ENCODE data around the gene ESCO1. TPM values are rescaled to one million over a fixed set of nuclear protein-coding genes. Genes with fewer than 3 reads are reported as not detected.
A peak's percentile ranks its signal among the peaks of the same experiment; 100 is the strongest.
"Not testable (repeated sequence)": the region's sequence is repeated elsewhere in the genome, so short reads cannot be mapped to it uniquely, and the experiment has no call there.

ESCO1 gene
- polyA plus RNA-seq, 1 donor (not counting 4 experiments of a cell fraction or from before 2014, with no cell fraction given), result 12.1 TPM

DNA sequence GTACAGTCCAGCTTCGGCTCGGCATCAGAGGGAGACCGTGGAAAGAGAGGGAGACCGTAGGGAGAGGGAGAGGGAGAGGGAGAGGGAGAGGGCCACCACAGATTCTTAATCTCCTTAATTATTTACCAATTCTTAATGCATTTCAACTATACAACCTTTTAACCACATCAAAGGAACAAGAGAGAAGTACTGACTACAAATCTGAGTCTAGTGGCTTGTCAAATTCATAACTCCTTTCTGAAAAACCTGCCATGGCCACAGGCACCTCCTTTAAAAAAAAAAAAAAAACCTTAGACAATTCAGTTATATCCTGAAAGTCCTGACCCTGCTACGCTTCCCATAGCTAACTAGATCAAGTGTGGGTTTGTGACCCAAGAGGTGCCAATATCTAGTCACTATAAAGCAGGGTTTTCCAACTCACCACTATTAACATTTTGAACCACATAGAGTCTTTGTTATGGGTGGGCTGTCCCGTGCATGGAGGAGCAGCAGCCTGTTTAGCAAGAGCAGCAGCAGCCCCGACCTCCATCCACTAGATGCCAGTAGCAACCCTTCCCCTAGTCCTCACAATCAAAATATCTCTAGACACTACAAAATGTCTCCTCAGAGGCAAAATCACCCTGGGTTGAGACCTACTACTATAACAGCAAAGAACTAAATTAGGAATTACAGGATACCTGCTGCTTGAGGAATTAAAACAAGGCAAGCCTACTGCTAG is 6.8 kb downstream of the ESCO1 start:
- H4K20me1 ChIP-seq (ENCODE audit: control insufficient read depth, extremely low read depth, insufficient read depth, low read length), result no peaks in the 10 kb centered on the region
- no peak for FAIRE-seq
- TF ChIP-seq EZH2 (IDR thresholded peaks at IDR 0.05; ENCODE audit: low read length) (no peak), CTCF (optimal IDR thresholded peaks at IDR 0.05 in 1 of 3, IDR thresholded peaks at IDR 0.05 in 1 of 3, conservative IDR thresholded peaks at IDR 0.05 in 1 of 3; ENCODE audit: extremely low read depth in 1 of 3, insufficient read depth in 2 of 3, low read length in 3 of 3) (peak in 1 of 3 experiments; percentile 27)
- H3K79me2 ChIP-seq (ENCODE audit: control insufficient read depth, insufficient read depth, low read length), result peaks cover 74% of the 10 kb centered on the region
- no peak overlapping the region for H3K27ac ChIP-seq (ENCODE audit: control insufficient read depth, insufficient read depth, low read length)
- H3K4me3 ChIP-seq (ENCODE audit: control insufficient read depth in 2 of 3, extremely low read depth in 1 of 3, insufficient read depth in 2 of 3, low read depth in 1 of 3, low read length in 3 of 3), result no peak overlapping the region
- H3K36me3 ChIP-seq (ENCODE audit: control insufficient read depth in 2 of 2, extremely low read depth in 1 of 2, insufficient read depth in 2 of 2, low read length in 2 of 2), result peaks cover 0 to 2% of the 10 kb centered on the region in 2 experiments
- H2AFZ ChIP-seq (ENCODE audit: control insufficient read depth, low read length), result no peak overlapping the region
- H3K9ac ChIP-seq (ENCODE audit: control insufficient read depth, extremely low read depth, insufficient read depth, low read length), result no peak overlapping the region
- no peak for DNase-seq (ENCODE audit: low read depth, low spot score)
- dilution Hi-C loops (cut with MboI; ENCODE audit: extremely low pct_ligation_motif_present, low sequenced_read_pairs), result no loop called here
- no peaks in the 10 kb centered on the region for H3K9me3 ChIP-seq (ENCODE audit: control insufficient read depth, low read depth, low read length)
- peaks cover 2% of the 10 kb centered on the region for H3K4me1 ChIP-seq (ENCODE audit: control insufficient read depth, extremely low read depth, insufficient read depth, low read length)
- H3K9me1 ChIP-seq (ENCODE audit: control insufficient read depth, extremely low read depth, insufficient read depth, low read length), result no peaks in the 10 kb centered on the region
- no peaks in the 10 kb centered on the region for H3K27me3 ChIP-seq (ENCODE audit: control insufficient read depth, extremely low read depth, insufficient read depth, low read length)
- no peak overlapping the region for H3K4me2 ChIP-seq (ENCODE audit: control insufficient read depth, extremely low read depth, insufficient read depth, low read depth, low read length)

- H3K36me3 ChIP-seq (ENCODE audit: control insufficient read depth in 2 of 2, extremely low read depth in 1 of 2, insufficient read depth in 2 of 2, low read length in 2 of 2); H3K4me2 ChIP-seq (ENCODE audit: control insufficient read depth, extremely low read depth, insufficient read depth, low read depth, low read length); H4K20me1 ChIP-seq (ENCODE audit: control insufficient read depth, extremely low read depth, insufficient read depth, low read length); FAIRE-seq; H3K27me3 ChIP-seq (ENCODE audit: control insufficient read depth, extremely low read depth, insufficient read depth, low read length); dilution Hi-C loops (cut with MboI; ENCODE audit: extremely low pct_ligation_motif_present, low sequenced_read_pairs); H3K9ac ChIP-seq (ENCODE audit: control insufficient read depth, extremely low read depth, insufficient read depth, low read length); DNase-seq (ENCODE audit: low read depth, low spot score); H2AFZ ChIP-seq (ENCODE audit: control insufficient read depth, low read length); H3K4me3 ChIP-seq (ENCODE audit: control insufficient read depth in 2 of 3, extremely low read depth in 1 of 3, insufficient read depth in 2 of 3, low read depth in 1 of 3, low read length in 3 of 3); H3K27ac ChIP-seq (ENCODE audit: control insufficient read depth, insufficient read depth, low read length); H3K9me3 ChIP-seq (ENCODE audit: control insufficient read depth, low read depth, low read length); H3K9me1 ChIP-seq (ENCODE audit: control insufficient read depth, extremely low read depth, insufficient read depth, low read length); H3K4me1 ChIP-seq (ENCODE audit: control insufficient read depth, extremely low read depth, insufficient read depth, low read length): not testable (repeated sequence)
- H3K79me2 ChIP-seq (ENCODE audit: control insufficient read depth, insufficient read depth, low read length), result peaks cover 73% of the 10 kb centered on the region
Measured at GRCh38 chr18:21592361-21592760, 8.1 kb downstream of the ESCO1 start.

DNA sequence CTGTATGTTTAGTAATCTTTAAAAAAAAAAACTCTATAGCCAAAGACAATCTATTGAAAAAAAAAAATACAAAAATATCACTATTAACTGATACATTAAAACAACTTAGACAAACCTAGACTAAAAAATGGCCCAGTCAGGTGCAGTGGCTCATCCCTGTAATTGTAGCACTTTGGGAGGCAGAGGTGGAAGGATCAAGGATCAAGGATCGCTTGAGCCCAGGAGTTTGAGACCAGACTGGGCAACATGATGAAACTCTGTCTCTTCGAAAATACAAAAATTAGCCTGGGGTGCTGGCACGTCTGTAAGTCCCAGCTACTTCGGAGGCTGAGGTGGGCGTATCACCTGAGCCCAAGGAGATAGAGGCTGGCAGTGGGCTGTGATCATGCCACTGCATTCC is 16.1 kb downstream of the ESCO1 start:
- TF ChIP-seq EZH2 (IDR thresholded peaks at IDR 0.05; ENCODE audit: low read length), result no peak
- TF ChIP-seq CTCF (optimal IDR thresholded peaks at IDR 0.05 in 1 of 3, IDR thresholded peaks at IDR 0.05 in 1 of 3, conservative IDR thresholded peaks at IDR 0.05 in 1 of 3; ENCODE audit: extremely low read depth in 1 of 3, insufficient read depth in 2 of 3, low read length in 3 of 3), result no peak
- Histone ChIP-seq H2AFZ (ENCODE audit: control insufficient read depth, low read length) (no peak overlapping the region), H3K27me3 (ENCODE audit: control insufficient read depth, extremely low read depth, insufficient read depth, low read length) (no peaks in the 10 kb centered on the region), H3K36me3 (ENCODE audit: control insufficient read depth in 2 of 2, extremely low read depth in 1 of 2, insufficient read depth in 2 of 2, low read length in 2 of 2) (peaks cover 0 to 1% of the 10 kb centered on the region in 2 experiments), H3K4me3 (ENCODE audit: control insufficient read depth in 2 of 3, extremely low read depth in 1 of 3, insufficient read depth in 2 of 3, low read depth in 1 of 3, low read length in 3 of 3) (no peak overlapping the region), H3K9me3 (ENCODE audit: control insufficient read depth, low read depth, low read length) (no peaks in the 10 kb centered on the region), H3K4me1 (ENCODE audit: control insufficient read depth, extremely low read depth, insufficient read depth, low read length) (no peaks in the 10 kb centered on the region), H3K27ac (ENCODE audit: control insufficient read depth, insufficient read depth, low read length) (no peak overlapping the region), H3K4me2 (ENCODE audit: control insufficient read depth, extremely low read depth, insufficient read depth, low read depth, low read length) (no peak overlapping the region), H3K79me2 (ENCODE audit: control insufficient read depth, insufficient read depth, low read length) (peaks cover 43% of the 10 kb centered on the region), H4K20me1 (ENCODE audit: control insufficient read depth, extremely low read depth, insufficient read depth, low read length) (no peaks in the 10 kb centered on the region), H3K9ac (ENCODE audit: control insufficient read depth, extremely low read depth, insufficient read depth, low read length) (no peak overlapping the region), H3K9me1 (ENCODE audit: control insufficient read depth, extremely low read depth, insufficient read depth, low read length) (no peaks in the 10 kb centered on the region)
- dilution Hi-C loops (cut with MboI; ENCODE audit: extremely low pct_ligation_motif_present, low sequenced_read_pairs), result no loop called here
- DNase-seq (ENCODE audit: low read depth, low spot score) (no peak), FAIRE-seq (no peak)
